PFSK-1 (cell line): ENCODE measurements around the gene SLCO2A1.

Experiments used
- SIN3A ChIP-seq: IDR thresholded peaks from 2 replicates; pipeline ENCODE4 v1.6.1; 2012; ENCODE audit warnings: mild to moderate bottlenecking, low read length, moderate library complexity, borderline replicate concordance; ENCODE audit not compliant: insufficient read depth
- TAF1 ChIP-seq: IDR thresholded peaks from 2 replicates; pipeline ENCODE4 v1.6.1; 2012; ENCODE audit warnings: low read length, control low read depth, borderline replicate concordance; ENCODE audit not compliant: insufficient read depth
- TF ChIP-seq, protein P1 (sequence below), 2 experiments: IDR thresholded peaks; 2 replicates each; pipeline versions ENCODE4 v1.6.1 to v1.8.0; 2011 to 2012; ENCODE audit warnings: low read depth in 2 of 2, low read length in 2 of 2, control low read depth in 1 of 2, inconsistent platforms in 1 of 2, mild to moderate bottlenecking in 1 of 2, moderate library complexity in 1 of 2; ENCODE audit not compliant: insufficient read depth in 1 of 2

DNA sequence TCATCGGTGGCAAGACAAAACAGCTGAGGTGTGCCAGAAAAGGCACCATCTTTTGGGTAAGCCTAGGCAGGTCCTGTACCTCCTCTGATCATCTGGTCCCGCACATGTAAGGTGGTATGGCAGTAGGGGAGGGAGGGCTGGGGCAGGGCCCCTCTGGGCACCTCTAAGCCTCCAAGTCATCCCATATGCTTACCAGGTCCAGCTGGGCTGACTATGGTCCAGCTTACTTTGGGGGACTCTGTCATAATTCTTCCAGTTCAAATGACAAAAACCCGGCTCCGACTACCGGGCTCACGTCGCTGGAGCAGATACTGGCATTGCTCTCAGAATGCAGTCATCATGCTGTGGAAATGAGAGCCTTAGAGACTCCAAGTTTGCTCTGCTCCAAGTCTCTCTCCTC, 132.2 kb downstream of the SLCO2A1 start:
- TF ChIP-seq, protein P1, sequence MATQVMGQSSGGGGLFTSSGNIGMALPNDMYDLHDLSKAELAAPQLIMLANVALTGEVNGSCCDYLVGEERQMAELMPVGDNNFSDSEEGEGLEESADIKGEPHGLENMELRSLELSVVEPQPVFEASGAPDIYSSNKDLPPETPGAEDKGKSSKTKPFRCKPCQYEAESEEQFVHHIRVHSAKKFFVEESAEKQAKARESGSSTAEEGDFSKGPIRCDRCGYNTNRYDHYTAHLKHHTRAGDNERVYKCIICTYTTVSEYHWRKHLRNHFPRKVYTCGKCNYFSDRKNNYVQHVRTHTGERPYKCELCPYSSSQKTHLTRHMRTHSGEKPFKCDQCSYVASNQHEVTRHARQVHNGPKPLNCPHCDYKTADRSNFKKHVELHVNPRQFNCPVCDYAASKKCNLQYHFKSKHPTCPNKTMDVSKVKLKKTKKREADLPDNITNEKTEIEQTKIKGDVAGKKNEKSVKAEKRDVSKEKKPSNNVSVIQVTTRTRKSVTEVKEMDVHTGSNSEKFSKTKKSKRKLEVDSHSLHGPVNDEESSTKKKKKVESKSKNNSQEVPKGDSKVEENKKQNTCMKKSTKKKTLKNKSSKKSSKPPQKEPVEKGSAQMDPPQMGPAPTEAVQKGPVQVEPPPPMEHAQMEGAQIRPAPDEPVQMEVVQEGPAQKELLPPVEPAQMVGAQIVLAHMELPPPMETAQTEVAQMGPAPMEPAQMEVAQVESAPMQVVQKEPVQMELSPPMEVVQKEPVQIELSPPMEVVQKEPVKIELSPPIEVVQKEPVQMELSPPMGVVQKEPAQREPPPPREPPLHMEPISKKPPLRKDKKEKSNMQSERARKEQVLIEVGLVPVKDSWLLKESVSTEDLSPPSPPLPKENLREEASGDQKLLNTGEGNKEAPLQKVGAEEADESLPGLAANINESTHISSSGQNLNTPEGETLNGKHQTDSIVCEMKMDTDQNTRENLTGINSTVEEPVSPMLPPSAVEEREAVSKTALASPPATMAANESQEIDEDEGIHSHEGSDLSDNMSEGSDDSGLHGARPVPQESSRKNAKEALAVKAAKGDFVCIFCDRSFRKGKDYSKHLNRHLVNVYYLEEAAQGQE (IDR thresholded peaks at IDR 0.05; ENCODE audit: insufficient read depth in 1 of 2, low read depth in 2 of 2, low read length in 2 of 2) = no peak
- TF ChIP-seq TAF1 = no peak
- TF ChIP-seq SIN3A = no peak
